Measurements from ENCODE around the gene SLC2A2.
"Not testable (repeated sequence)": the region's sequence is repeated elsewhere in the genome, so short reads cannot be mapped to it uniquely, and the experiment has no call there.

The SLC2A2 gene

DNA sequence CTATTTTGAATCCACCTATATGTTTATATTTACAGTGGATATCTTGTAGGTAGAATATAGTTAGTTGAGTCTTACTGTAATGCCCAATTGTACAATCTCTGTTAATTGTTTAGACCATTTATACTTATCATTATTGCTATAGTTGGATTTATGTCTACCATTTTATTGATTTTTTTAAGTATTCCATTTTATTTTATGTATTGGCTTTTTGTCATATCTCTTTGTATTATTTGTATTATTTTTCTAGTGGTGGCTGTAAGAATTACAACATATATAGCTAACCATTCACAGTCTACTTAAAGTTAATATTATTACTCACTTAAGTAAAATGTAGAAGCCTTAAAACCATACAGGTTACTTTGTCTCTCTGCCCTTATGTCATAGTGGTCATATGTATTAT, 46.1 kb downstream of the SLC2A2 start:
- DNase-seq: no peak

GRCh38 chr3:170977949-170978745, 48.4 kb downstream of the SLC2A2 start:
- DNase-seq: no peak

DNA sequence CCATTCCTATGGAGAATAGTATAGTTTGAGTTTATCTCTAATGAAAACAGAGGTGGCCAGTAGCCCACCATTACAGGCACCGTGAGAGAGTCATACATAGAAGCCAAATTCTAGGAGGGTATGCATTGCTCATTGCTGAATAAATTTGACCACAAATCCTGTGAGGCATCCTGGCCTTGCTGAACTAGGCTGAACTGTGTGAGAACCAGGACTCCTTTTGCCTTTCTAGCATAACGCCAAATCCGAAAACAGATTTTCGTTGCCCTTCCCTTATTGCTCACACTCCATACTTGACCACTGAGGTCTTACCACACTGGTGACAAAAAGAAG, 50.4 kb downstream of the SLC2A2 start:
- no peak for DNase-seq

GRCh38 chr3:170975283-170976189, 51.0 kb downstream of the SLC2A2 start:
- DNase-seq: no peak

DNA sequence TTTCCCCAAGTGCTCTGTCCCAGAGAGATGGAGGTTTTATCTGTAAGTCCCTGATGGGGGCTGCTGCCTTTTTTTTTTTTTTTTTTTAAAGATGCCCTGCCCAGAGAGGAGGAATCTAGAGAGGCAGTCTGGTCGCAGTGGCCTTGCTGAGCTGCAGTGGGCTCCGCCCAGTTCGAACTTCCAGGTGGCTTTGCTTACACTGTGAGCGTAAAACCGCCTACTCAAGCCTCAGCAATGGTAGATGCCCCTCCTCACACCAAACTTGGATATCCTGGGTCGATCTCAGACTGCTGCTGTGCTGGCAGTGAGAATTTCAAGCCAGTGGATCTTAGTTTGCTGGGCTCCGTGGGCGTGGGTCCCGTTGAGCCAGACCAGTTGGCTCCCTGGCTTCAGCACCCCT, 51.6 kb downstream of the SLC2A2 start:
- no peak for DNase-seq

DNA sequence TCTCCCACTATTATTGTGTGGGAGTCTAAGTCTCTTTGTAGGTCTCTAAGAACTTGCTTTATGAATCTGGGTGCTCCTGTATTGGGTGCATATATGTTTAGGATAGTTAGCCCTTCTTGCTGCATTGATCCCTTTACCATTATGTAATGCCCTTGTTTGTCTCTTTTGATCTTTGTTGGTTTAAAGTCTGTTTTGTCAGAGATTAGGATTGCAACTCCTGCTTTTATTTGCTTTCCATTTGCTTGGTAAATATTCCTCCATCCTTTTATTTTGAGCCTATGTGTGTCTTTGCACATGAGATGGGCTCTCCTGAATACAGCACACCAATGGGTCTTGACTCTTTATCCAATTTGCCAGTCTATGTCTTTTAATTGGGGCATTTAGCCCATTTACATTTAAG, 53.6 kb downstream of the SLC2A2 start:
- not testable (repeated sequence) for DNase-seq

- DNase-seq: no peak
These were observed 59.4 kb downstream of the SLC2A2 start for GRCh38 chr3:170967126-170967525.

DNA sequence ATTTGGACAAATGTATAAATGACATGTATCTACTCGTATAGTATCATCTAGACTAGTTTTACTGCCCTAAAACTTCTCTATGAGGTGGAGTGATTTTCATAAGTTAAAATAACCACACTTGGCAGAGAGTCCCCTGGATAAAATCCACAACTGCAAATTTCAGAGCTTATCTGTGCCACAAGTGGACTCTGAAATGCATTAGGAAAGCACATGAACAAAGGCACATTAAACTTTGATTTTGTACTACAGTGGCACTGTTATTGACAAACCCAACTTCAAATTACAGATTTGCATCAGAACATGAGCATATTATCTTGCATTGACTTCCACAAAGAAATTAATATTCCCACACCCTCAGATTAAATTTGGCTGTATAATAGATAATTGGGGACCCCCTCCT, 60.0 kb downstream of the SLC2A2 start:
- DNase-seq: no peak

- DNase-seq: no peak
These were observed 64.1 kb downstream of the SLC2A2 start for GRCh38 chr3:170962411-170962810.

- DNase-seq: no peak
These were observed 64.7 kb downstream of the SLC2A2 start for GRCh38 chr3:170961616-170962400.

- no peak for DNase-seq
These were observed 67.1 kb downstream of the SLC2A2 start for GRCh38 chr3:170959457-170959856.

DNA sequence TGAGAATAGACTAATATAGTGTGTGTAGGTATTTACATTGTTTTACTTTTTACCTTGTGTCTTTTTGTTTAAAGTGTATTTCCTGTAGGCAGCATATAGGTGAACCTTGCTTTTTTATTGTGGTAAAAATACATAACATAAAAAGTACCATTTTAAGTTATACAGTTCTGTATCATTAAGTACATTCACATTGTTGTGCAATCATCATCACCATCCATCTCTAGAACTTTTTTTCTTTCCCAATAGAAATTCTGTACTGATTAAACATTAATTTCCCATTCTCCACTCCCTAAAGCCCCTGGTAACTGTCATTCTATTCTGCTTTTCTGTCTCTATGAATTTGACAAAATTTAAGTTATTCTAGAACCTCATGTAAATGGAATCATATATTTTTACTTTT, 69.9 kb downstream of the SLC2A2 start:
- no peak for DNase-seq

- DNase-seq: no peak
These were observed 72.8 kb downstream of the SLC2A2 start for GRCh38 chr3:170953736-170954135.

DNA sequence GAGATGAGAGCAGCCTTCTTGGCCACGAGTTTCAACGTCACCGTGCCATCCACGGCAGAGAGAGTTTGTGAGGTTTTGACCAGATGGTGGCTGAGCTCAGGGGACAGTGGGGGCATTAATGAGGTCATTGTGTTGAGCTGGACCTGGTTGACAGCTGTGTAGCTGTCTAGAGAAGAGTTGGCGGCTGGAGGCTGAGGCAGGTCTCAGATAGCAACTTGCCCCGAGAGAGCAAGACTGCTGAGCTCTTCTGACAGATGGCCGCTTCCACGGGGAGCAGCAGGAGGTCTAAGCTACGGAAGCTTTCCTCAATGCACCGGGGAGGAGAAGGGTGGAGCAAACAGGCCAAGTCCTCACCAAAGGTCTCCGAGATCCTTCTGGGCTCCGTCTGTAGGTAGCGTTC, 73.3 kb downstream of the SLC2A2 start:
- DNase-seq: no peak

- DNase-seq: no peak
These were observed 77.3 kb downstream of the SLC2A2 start for GRCh38 chr3:170949211-170949610.

GRCh38 chr3:170947018-170947769, 79.3 kb downstream of the SLC2A2 start:
- DNase-seq: no peak
